NCI-H1694 (cell line): Measurements from ENCODE around the gene PPCS.

Experiments used
- DNase-seq: peaks from one replicate; lab custom pipeline; 2025; lab: John Stamatoyannopoulos, UW

Gene PPCS

GRCh38 chr1:42456010-42456753 is at the start of gene PPCS, which contains the start of gene ZMYND12:
Gene PPCS, plus strand, starts transcription at chr1:42456543. Its CDS starts 23 bp downstream, at chr1:42456566.
Gene ZMYND12, minus strand, starts transcription at chr1:42456022. Its CDS starts 25 bp downstream, at chr1:42455997.
- DNase-seq, result peak; percentile 71

- no peak for DNase-seq
These were observed 41.5 kb upstream of the PPCS start for GRCh38 chr1:42414551-42415496.

GRCh38 chr1:42417166-42417565 is 39.2 kb upstream of the PPCS start:
- no peak for DNase-seq

- no peak for DNase-seq
These were observed 37.8 kb upstream of the PPCS start for GRCh38 chr1:42418516-42418915.

GRCh38 chr1:42419126-42419821 is 37.1 kb upstream of the PPCS start:
- peak; percentile 93 for DNase-seq

- DNase-seq, result no peak
These were observed 36.2 kb upstream of the PPCS start for GRCh38 chr1:42420121-42420520.

- peak; percentile 99 for DNase-seq
These were observed 35.3 kb upstream of the PPCS start for GRCh38 chr1:42420911-42421585.

GRCh38 chr1:42422737-42423136 is 33.6 kb upstream of the PPCS start:
- DNase-seq, result peak; percentile 72

GRCh38 chr1:42423681-42424080 is 32.7 kb upstream of the PPCS start:
- no peak for DNase-seq

- no peak for DNase-seq
These were observed 32.1 kb upstream of the PPCS start for GRCh38 chr1:42424201-42424600.

- no peak for DNase-seq
These were observed 29.1 kb upstream of the PPCS start for GRCh38 chr1:42427240-42427639.

- DNase-seq, result no peak
These were observed 26.7 kb upstream of the PPCS start for GRCh38 chr1:42429603-42430002.

GRCh38 chr1:42430286-42431135 is 25.8 kb upstream of the PPCS start:
- DNase-seq, result no peak

GRCh38 chr1:42431514-42431913 is 24.8 kb upstream of the PPCS start:
- no peak for DNase-seq

- no peak for DNase-seq
These were observed 23.6 kb upstream of the PPCS start for GRCh38 chr1:42432714-42433113.

GRCh38 chr1:42433369-42433768 is 23.0 kb upstream of the PPCS start:
- DNase-seq, result no peak

GRCh38 chr1:42434340-42434739 is 22.0 kb upstream of the PPCS start:
- DNase-seq, result no peak

- no peak for DNase-seq
These were observed 16.4 kb upstream of the PPCS start for GRCh38 chr1:42439940-42440339.

GRCh38 chr1:42442662-42443061 is 13.7 kb upstream of the PPCS start:
- DNase-seq, result no peak

GRCh38 chr1:42449256-42449655 is 7.1 kb upstream of the PPCS start:
- DNase-seq, result no peak

- DNase-seq, result no peak
These were observed 6.3 kb upstream of the PPCS start for GRCh38 chr1:42450061-42450460.
